ENCODE data around the gene RAD51B. TPM values are rescaled to one million over a fixed set of nuclear protein-coding genes. Genes with fewer than 3 reads are reported as not detected.

Gene RAD51B
- total RNA-seq, 3 donors from 2014 or later: 10.6 to 77.6 (median 33.8) TPM

DNA sequence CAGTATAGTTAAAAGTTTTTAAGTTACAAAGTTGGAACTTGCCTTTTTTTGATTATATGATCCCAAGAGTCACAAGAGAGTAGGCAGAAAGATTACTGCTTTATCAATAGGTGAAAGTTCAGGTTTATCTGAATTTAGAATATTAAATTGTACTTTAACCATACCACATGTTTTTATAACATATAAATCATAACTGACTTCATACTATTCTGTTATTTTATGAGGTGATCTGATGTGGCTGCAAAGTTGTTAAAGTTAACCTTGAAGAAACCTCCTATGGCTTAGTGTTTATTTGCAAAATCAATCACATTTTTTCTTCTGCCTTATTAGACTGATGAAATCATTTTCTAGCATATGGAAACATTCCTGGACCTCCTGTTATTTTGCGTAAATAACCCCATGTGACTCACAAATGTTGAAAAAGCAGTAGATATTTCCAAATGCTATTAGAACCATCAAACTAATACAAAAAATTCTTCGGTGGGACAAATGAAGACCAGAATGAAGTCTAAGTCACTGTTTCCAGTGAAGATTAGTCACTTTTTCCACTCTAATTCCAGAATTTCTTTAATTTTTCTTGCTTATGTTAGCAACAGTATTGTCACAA lies 132.1 kb downstream of the RAD51B start:
- TF ChIP-seq POLR2AphosphoS5 (IDR thresholded peaks at IDR 0.05) (no peak), POLR2A (IDR thresholded peaks at IDR 0.05) (no peak), CTCF (IDR thresholded peaks at IDR 0.05) (no peak)
- H3K27me3 ChIP-seq: no peaks in the 10 kb centered on the region
- no peaks in the 10 kb centered on the region for H3K4me1 ChIP-seq
- H3K9me3 ChIP-seq: peaks cover 0 to 9% of the 10 kb centered on the region in 2 donors
- peak overlapping the region in 1 of 2 donors; percentile 5 for H3K27ac ChIP-seq
- no peaks in the 10 kb centered on the region for H3K36me3 ChIP-seq
- H3K4me3 ChIP-seq: no peak overlapping the region
- intact Hi-C loops (cut with DNase I; ENCODE audit: low total_unique reads): no loop called here
- no peak for DNase-seq (ENCODE audit: low spot score in 2 of 2)

DNA sequence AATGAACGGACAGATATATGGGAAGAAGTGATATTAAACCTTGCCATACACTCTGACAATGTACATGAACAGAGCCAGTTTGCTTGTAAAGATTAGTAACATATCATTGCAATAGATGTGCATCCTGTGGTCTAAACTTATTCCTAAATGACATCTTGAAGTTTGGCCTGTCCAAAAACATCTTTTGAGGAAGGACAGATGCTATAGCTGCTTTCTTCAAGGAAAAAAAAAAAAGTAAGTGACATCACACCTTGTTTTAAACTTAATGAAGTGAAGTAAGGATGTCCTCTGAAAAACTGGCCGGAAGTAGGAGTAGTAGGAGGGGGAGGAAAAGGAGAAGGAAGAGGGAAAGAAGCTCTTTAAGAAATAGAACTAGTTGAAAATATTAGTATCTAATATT lies 132.8 kb downstream of the RAD51B start:
- no peak for DNase-seq (ENCODE audit: low spot score in 2 of 2)
- intact Hi-C loops (cut with DNase I; ENCODE audit: low total_unique reads): no loop called here
- no peaks in the 10 kb centered on the region for H3K4me1 ChIP-seq

DNA sequence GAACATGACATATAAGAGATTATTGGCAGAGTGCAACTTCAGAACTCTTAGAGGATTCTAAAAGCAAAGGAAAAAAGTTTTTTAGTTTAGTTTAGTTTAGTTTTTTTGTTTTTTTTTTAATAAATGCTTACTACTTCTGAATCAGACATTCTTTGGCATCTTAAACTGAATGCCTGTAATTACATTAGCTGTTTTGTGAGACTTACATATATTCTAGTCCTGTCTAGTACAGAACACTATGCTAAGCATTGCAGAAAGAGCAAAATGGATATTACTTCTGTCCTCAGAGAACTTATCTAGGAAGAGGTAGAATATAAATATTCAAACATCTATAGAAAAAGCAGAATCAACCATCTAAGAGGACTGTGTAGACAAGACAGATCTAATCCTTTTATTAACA lies 133.2 kb downstream of the RAD51B start:
- no peak for TF ChIP-seq POLR2AphosphoS5 (IDR thresholded peaks at IDR 0.05)
- no peak for TF ChIP-seq CTCF (IDR thresholded peaks at IDR 0.05)
- TF ChIP-seq POLR2A (IDR thresholded peaks at IDR 0.05): no peak
- intact Hi-C loops (cut with DNase I; ENCODE audit: low total_unique reads): no loop called here
- no peaks in the 10 kb centered on the region for H3K36me3 ChIP-seq
- H3K27me3 ChIP-seq: no peaks in the 10 kb centered on the region
- no peak for DNase-seq (ENCODE audit: low spot score in 2 of 2)
- H3K27ac ChIP-seq: no peak overlapping the region
- peaks cover 0 to 9% of the 10 kb centered on the region in 2 donors for H3K9me3 ChIP-seq
- H3K4me1 ChIP-seq: no peaks in the 10 kb centered on the region
- H3K4me3 ChIP-seq: no peak overlapping the region

More for the DNA sequence above, 132.8 kb downstream of the RAD51B start:
- no peak overlapping the region for H3K27ac ChIP-seq
- TF ChIP-seq CTCF (IDR thresholded peaks at IDR 0.05) (no peak), POLR2A (IDR thresholded peaks at IDR 0.05) (no peak), POLR2AphosphoS5 (IDR thresholded peaks at IDR 0.05) (no peak)
- H3K4me3 ChIP-seq: no peak overlapping the region
- H3K9me3 ChIP-seq: peaks cover 0 to 9% of the 10 kb centered on the region in 2 donors
- H3K36me3 ChIP-seq: no peaks in the 10 kb centered on the region
- no peaks in the 10 kb centered on the region for H3K27me3 ChIP-seq

GRCh38 chr14:67955261-67955660 lies 135.7 kb downstream of the RAD51B start:
- intact Hi-C loops (cut with DNase I; ENCODE audit: low total_unique reads): no loop called here

More at GRCh38 chr14:67955261-67955660, 135.7 kb downstream of the RAD51B start:
- no peaks in the 10 kb centered on the region for H3K4me1 ChIP-seq
- no peak overlapping the region for H3K27ac ChIP-seq
- no peaks in the 10 kb centered on the region for H3K36me3 ChIP-seq
- no peak for TF ChIP-seq CTCF (IDR thresholded peaks at IDR 0.05)
- TF ChIP-seq POLR2A (IDR thresholded peaks at IDR 0.05): no peak
- TF ChIP-seq POLR2AphosphoS5 (IDR thresholded peaks at IDR 0.05): no peak
- DNase-seq (ENCODE audit: low spot score in 2 of 2): no peak
- H3K9me3 ChIP-seq: no peaks in the 10 kb centered on the region
- H3K4me3 ChIP-seq: no peak overlapping the region
- no peaks in the 10 kb centered on the region for H3K27me3 ChIP-seq
